CD4-positive, alpha-beta T cell treated with Interleukin-12 subunit alpha and Interleukin-12 subunit beta, for 1 hour (primary cell): ENCODE results near the gene PPP3CA.

ENCODE experiments used
- DNase-seq: peaks from one replicate; pipeline ENCODE4 v3.0.0-alpha.2; 2020

PPP3CA gene

DNA sequence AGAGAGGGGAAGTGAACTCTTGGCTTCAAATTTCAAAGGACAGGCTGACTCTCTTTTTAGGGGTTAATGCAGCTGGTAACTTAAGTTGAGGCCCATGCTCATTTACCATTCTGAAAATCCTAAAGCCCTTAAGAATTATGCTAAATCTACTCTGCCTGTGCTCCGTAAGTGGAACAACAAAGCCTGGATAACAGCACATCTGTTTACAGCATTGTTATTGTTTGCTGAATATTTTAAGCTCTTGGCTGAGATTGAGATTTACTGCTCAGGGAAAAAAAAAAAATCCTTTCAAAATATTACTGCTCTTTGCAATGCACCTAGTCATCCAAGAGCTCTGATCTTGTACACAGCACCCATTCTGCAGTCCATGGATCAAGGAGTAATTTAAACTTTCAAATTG is 17.7 kb downstream of the PPP3CA start:
- no peak for DNase-seq

DNA sequence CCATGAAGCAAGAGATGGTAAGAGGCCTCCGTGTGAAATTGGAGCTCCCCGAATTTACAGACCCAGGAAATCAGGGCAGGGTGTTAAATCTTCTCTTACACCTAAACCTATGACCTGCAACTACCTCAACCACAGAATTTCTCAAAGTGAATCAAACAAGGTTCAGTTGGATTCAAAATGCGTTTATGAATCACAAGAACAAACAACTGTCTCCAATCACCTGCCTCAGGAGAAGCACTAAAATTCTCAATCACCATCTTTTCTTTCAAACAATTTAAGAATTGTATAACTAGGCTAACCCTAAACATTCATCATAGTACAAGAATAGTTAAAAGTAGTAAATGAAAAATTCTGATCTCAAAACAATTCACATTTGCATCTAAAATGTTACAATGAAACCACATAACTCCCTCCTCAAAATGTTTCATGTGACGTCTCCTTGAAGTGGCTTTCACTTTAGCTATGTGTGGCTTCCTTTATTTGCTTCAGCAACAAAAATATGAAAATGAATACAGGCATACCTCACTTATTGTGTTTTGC is 19.2 kb downstream of the PPP3CA start:
- peak; percentile 56 for DNase-seq

DNA sequence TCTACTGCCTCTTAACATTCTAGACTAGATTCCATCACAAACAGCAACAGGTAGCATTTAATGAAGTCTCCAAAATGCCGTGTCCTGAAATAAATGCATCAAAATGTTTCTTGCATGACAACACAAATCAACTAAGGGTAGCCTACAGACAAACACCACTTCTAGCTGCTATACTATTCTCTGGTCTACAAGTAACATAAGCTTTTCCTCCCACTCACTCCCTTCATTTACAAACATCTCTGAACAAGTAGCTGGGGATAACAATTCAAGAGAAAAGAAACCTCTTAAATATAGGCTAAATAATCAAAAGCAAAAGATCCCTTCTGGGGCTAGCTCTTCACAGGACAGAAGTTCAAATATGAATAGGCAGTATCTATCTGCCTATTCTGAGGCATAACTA is 20.8 kb downstream of the PPP3CA start:
- no peak for DNase-seq

DNA sequence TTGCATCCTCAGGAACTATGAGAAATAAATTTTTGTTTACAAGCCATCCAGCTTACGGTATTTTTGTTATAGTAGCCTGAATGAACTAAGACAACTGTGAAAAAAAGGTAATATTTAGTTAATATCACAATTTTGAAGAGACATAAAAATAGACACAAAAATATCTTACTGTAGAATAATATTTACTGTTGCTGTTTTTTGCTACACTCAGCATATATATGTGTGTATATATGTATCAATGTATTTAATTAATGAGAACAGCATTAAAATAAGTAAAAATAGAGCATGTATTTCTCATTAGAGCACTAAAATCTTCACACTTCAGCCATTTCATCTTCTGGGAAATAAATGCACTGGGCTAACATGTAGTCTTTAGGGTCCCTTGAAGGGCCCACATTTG is 24.6 kb downstream of the PPP3CA start:
- no peak for DNase-seq

DNA sequence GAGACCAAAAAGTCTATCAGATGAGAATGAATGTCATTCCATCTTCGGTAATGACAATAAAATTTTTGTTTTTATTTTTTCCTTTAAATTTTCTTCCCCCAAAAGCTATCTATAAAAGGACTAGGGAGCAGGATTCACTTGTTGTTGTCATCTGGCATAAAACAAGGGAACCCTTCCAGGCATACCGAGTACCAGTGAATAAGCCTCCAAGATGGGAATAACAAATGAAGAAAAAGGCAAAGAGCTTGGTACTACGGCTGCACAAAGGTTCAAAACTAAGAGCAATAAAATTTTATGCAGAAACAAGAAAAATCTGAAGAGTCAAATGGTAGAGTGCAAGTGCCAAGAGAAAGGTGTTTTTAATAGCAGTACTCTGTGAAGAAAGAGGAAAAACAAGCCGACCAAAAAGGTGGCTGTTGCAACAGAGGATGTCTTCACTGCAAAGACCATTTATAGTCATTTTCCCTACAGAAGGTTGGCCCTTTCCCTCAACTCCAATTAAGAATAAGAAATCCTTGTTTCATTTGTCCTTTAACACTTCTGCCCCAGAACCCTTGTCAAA is 25.8 kb downstream of the PPP3CA start:
- no peak for DNase-seq

DNA sequence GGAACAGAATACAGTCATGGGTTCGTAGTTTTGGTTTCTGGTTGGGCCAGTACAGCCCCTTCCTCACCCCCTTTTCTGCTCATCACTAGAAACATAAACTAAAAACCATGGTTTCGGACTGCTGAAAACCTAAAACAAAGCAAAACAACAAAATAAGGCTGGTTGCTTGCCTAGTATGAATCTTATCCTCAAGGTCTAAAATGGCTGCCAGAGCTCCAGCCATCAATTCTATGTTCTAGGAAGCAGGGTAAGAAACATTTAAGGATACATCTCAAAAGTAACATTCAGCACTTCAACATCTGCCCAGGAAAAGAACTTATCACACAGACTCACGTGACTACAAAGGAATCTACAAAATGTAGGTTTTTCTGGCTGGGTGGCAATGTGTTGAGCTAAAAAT is 31.5 kb downstream of the PPP3CA start:
- no peak for DNase-seq

DNA sequence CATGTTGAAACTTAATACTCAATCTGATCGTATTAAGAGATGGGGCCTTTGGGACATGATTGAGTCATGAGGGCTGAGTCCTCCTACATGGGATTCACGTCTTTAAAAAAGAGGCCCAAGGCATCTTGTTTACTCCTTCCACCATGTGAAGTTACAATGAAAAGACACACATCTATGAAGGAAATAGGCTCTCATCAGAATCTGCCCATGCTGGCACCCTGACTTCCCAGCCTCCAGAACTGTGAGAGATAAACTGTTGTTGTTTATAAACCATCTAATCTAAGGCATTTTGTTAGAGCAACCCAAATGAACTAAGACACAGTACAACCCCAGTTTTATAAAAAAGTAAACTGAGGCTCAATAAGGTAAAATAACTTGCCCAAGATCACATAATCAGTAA is 32.3 kb downstream of the PPP3CA start:
- DNase-seq: no peak

DNA sequence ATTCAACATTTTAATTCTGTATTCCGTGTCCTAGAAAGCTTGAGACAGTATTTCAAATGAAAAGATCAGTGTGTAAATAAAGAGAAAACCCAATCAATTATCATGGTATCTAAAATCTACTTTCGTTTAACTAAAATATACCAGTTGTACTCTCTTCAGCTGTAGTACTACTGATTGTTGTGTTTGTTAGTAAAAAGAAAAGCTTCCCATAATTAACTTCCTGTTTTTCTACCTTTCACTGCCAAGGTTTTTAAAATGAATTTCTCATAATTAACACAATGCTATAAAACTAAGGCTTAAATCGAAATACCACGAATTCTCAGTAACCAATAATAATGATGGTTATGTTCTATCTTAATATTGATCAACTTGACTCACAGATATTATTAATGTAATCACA is 37.4 kb downstream of the PPP3CA start:
- no peak for DNase-seq

DNA sequence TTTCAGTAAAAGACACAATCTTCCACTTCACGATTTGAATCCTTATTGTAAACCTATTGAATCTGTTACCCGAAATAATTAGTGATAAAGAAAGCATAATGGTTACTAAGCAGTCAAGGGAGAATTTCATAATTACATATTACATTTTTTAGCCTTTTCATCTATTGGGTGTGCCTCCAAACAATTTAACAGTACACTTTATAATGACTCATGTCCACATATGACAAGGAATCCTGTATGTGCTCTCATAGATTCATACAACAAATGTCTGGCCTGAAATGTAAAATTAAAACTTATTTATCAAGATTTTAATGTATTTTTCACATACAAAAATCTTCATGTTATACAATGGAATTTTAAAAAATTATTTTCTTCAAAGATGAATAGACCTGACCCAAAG is 39.4 kb downstream of the PPP3CA start:
- no peak for DNase-seq

DNA sequence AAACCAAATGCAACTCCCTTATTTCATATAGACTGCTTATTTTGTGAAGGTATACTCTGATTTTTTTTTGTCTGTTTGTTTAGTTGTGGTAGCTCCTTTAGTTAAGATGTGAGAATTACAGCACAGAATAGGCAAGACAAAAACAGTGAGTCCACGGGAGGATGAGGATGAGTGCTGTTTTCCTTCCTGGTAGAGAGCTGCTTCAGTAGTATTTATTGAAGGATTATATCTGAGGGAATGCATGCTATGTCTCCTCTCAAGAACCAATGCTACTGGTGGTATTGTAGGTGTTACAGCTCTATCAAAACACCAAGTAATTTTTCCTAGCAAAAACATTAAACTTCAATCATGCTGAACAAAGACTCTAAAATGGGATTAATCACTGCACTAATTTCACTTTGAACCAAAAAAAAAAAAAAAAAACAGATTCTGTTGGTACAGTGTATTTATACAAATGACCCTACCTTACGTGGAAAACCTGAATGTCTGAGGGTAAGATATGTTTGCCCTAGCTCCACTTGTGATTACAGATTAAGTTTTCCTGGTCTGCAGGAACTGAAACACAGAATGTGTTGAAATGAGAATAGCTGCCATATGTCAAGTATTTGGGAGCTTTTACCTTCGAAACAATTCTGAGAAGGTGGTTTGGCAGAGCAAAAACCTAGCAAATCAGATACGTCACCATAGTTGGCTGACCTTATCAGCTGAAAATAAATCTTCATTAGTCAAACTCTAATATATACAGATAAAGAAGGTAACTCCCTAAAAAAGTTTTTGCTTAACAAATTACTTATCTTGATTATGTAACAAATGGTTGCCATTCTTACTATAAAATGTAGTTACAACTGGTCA is 40.3 kb downstream of the PPP3CA start:
- DNase-seq: no peak

DNA sequence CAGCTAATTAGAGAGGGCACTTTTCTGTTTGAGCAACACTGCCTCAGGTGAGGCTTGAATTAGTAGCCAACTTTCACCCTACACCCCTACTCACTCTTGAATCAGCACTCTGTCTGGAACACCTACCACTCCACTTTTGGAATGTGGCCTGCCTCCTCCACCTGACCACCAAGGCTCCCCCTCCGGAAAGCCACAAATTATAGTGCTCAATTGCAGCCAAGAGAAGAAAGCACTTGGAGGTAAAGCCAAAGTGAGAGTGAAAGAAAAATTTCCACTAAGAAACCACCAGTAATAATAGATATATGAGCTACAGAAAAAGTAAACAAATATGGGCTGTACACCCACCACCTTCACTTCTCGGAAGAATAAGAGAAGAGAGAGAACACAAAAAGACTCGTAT is 41.1 kb downstream of the PPP3CA start:
- DNase-seq: no peak

DNA sequence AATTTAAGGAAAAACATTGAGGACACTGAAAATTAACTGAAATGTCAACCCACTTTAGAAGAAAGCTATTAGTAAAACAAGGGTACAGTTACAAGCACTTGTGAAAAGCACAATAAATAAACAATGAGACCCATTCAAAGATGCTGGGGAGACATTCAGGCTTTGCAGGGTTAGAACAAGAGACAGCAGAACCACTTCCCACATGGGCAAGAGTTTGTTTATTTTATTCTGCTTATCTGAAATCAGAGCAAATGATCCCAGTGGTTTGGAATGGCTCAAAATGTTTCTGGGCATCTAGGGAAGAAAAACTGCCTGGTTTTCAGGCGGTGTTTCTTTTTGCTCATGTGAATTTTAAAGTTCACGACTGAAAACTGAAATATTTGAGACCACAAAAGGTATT is 42.4 kb downstream of the PPP3CA start:
- no peak for DNase-seq

DNA sequence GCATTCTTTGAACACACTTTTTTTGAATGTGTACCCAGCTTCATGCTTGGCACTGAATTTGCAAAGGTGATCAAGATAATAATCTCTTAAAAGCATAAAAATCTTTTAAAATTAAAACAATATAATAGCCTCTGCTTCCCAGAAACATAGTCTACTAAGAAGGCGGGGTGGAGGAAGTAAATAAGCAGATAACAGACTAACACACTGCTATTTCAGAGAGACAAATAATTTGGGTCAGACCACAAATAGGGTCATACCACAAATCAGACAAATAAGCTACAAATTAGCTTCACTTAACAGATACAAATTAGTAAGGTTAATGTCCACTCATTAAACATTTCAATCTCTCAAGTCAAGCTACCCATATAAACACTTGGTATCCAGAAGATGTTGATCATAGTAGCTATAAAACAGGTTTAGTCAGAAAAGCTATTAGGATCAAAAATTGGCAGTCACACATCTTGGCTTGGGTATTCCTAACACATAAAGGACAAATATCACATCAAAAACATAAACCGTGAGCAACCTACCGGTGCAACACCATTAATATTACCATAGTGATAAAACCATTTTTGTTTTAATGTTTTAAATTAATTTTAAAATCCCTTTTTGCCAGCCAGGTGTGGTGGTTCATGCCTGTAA is 47.3 kb downstream of the PPP3CA start:
- no peak for DNase-seq

DNA sequence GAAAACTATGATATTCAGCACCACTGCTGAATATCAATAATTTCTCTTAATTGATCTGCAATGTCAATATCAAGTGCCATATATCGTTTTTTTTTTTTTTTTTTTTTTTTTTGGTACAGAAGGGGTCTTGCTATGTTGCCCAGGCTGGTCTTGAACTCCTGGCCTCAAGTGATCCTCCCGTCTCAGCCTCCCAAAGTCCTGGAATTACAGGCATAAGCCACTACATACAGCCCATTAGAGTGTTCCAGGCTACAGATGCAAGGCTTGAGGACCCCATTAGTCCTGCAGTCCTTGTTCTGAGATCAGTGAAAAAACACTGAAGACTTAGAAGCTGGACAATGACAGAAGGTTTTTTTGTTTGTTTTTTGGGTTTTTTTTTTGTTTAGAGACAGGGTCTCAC is 48.3 kb downstream of the PPP3CA start:
- no peak for DNase-seq

DNA sequence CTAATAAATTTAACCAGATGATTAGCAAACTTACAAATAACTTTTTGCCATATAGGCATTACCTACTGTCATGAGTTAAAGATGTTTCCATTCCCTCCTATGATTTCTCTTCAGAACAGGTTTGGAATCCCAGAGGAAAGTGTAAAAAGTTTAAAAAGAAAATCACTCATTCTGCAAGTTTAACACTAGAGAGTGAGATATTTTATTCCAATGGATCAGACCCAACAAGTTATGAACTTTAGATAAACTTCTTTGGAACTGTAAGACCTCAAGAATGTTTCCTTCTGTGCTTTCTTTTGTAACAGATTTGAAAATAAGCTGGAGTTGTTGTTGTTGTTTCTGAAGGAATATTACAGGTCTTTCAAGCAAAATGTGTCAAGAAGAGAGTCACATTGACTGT is 51.6 kb downstream of the PPP3CA start:
- no peak for DNase-seq

DNA sequence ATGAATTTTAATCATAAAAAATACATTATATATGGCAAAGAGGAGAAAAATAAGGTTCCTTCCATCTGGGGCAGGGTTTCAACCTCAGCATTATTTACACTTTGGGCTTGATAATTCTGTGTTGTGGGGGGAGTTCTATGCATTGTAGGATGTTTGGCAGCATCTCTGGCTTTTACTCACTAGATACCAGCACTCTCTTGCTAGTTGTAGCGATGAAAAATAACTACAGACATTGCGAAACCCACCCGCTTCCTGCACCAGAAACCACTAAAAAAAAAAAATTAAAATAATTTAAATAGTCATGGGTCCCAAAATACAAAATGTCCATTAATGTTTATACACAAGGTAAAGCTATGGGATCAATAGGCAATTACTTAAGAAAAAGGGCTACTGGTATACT is 52.7 kb downstream of the PPP3CA start:
- DNase-seq: no peak

DNA sequence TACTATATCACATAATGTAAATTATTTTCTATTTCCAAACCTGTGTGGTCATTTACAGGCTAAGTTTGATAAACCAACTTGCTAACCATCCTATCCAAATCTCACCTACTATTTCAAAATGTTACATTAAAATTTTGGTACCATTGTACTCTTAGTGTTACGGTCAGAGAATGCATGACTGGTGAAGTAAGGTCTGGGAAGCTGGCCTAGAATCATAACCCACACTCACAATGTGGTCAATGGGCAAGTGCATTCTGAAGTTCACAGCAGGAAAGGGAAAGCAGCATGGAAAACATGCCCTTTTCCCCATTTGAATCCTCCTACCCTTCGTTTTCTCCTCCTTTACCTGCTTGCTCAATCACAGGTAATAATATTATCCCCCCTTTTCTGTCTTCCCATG is 54.4 kb downstream of the PPP3CA start:
- no peak for DNase-seq

DNA sequence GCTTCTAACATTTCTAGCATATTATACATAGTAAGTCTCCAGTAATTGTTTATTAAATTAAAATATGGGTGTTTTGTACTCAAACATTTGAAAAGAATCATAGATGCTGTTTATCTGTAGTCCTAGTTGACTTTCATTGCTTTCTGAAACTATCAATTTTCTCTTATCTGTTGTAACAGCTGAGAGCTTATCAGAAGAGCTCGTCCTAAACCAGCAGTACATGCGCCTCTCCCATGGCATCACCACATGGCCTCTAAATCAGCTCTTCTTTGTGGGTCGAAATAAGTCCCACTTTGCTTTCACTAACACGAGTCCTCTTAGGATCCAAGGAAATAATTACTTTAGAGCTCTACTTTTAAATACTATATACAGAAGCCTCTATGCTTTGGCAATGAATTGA is 55.1 kb downstream of the PPP3CA start:
- DNase-seq: no peak

DNA sequence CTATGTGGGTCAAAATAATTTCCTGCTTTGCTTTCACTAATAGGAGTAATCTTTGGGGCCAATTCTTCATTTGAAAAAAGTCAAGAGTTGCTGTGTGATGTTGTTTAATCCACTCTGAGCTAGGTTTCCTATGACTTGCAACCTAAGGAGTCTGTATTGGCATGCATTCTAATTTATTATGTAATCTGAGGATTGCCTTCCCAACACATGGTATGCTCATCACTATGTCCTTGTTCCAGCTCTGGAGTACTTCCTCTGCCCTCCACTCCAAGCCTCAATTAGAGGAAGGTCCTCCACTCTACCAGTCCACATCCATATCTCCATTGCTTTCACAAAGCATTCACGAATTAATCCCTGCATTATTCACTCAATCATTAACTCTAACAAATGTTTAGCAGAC is 56.1 kb downstream of the PPP3CA start:
- DNase-seq: no peak

DNA sequence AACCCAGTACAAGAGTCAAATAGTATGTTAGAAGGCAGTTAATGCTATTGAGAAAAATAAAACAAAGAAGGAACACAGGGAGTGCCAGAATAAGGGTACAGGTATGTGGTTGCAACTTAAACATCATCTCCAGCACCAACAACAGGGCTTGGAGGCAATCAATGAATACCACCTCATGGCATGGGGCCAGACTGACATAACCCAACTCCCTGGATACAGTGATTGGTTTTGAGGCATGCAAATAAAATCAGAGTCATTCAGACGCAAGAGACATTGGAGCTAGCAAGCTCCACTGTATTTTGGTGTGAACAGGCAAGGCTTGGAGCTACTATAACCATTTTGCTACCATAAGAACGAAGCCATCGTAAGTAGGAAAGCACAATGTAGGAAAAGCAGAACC is 56.7 kb downstream of the PPP3CA start:
- DNase-seq: no peak

DNA sequence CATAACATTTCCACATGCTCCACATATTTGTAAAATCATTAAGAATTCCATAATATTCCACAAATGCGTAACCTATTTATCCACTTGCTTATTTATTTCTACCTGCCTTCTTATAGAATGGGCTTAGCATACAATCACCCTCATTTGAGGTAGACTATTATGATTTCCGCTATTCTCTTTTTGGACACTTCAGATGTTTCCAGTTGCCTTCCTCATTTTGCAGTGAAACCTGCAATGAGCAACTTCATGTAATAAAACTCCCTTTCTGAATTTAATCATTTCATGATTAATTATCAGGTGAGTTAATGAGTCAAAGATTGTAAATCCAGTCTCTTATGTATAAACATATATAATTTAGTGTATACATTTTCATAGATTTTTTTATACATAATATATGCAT is 58.0 kb downstream of the PPP3CA start:
- DNase-seq: no peak

DNA sequence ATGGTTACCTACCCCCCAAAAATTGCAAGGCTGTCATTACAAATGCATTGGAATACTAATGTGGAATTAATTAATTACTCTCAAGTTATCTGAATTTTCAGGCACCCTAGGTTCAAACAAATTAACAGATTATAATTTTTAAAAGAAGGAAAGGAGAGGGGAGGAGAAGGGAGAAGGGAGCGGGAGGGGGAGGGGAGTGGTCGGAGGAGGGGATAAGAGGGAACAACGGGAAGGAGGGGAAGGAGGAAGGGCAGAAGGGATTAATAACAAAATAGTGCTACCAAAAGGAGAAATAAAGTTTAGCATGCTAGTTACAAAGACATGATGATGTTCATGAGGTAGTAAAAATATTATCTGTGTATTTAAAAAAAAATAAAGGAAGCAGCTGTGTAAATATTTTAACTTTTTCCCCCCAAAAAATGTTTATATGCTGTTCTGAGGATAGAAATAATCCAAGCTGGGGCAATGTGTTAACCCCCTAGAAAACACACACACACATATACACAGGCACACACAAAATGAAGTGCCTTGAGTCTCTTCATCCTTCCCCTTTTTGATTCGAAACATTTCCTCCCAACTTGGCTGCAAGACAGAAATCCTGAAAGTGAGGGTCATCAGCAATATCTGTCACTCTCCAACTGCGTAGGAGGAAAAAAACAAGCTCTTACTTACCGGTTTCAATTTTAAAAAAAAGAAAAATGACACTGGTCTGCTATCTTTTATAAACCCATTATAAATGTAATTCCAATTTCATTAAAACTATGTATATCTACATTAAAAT is 58.8 kb downstream of the PPP3CA start:
- DNase-seq: no peak

DNA sequence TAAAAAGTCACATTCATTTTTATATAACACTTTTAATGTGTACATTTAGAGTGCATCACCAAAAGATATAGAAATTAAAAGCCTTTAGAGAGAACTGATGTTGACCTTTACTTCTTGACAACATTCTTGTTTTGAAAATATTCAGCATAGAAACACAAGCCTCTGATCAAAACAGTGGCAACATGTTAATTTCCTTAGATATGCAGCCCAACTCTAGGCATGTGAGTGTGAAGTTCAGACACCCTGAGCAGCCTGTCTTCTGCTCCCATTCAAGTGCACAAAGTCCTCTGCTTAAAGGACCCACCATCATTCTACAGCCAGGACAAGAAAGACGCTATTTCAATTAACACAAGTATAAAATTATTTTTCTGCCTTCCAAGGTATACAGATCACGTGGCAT is 60.0 kb downstream of the PPP3CA start:
- DNase-seq: no peak
